Measurements from ENCODE around the gene LAMB2. TPM values are rescaled to one million over a fixed set of nuclear protein-coding genes. Genes with fewer than 3 reads are reported as not detected.

LAMB2 gene
- total and polyA plus RNA-seq, 2 of the 8 experiments (the other 6 are each of a cell fraction or from before 2014, with no cell fraction given) = 112 to 153 TPM

GRCh38 chr3:49122886-49123545 lies 9.8 kb downstream of the LAMB2 start:
- FAIRE-seq = no peak
- Histone ChIP-seq H3K27me3 (replicated peaks in 1 of 4; ENCODE audit: control insufficient read depth in 3 of 4, extremely low read depth in 1 of 4, insufficient read depth in 3 of 4, low read length in 3 of 4) (no peaks in the 10 kb centered on the region), H3K23ac (ENCODE audit: insufficient read length) (no peak overlapping the region), H3K27ac (ENCODE audit: low read depth, low read length) (no peak overlapping the region), H2BK15ac (ENCODE audit: low read length) (no peak overlapping the region), H2BK12ac (ENCODE audit: low read depth, low read length) (no peak overlapping the region), H3K4me3 (ENCODE audit: extremely low read depth in 1 of 4, insufficient read depth in 2 of 4, low read depth in 3 of 4, low read length in 4 of 4) (no peak overlapping the region), H3K14ac (ENCODE audit: insufficient read length) (no peak overlapping the region), H3K9ac (replicated peaks in 1 of 4; ENCODE audit: extremely low read depth in 1 of 4, low read depth in 3 of 4, low read length in 3 of 4) (no peak overlapping the region), H3K4me1 (replicated peaks in 1 of 4; ENCODE audit: control insufficient read depth in 3 of 4, insufficient read depth in 4 of 4, low read length in 3 of 4) (peaks cover 0 to 11% (median 6%) of the 10 kb centered on the region in 4 experiments; a peak in 5 of 7 replicates), H3K9me3 (ENCODE audit: insufficient read depth in 2 of 2, low read depth in 1 of 2, low read length in 1 of 2) (no peaks in the 10 kb centered on the region), H4K91ac (replicated peaks; ENCODE audit: insufficient read length, low read length) (no peak overlapping the region), H4K5ac (ENCODE audit: insufficient read length, low read depth, low read length) (no peak overlapping the region), H2AK5ac (ENCODE audit: low read depth, low read length) (no peak overlapping the region), H2BK120ac (replicated peaks; ENCODE audit: low read depth, low read length) (no peak overlapping the region), H3K4ac (replicated peaks; ENCODE audit: insufficient read length, low read depth, low read length) (no peak overlapping the region), H3K4me2 (ENCODE audit: insufficient read depth in 1 of 2, low read depth in 2 of 2, low read length in 2 of 2) (no peak overlapping the region), H3K18ac (ENCODE audit: extremely low read depth, low read length) (no peak overlapping the region), H2AFZ (ENCODE audit: low read length) (no peak overlapping the region), H3K36me3 (ENCODE audit: control insufficient read depth in 2 of 4, insufficient read depth in 4 of 4, low read length in 3 of 4) (peaks cover 7 to 26% (median 16%) of the 10 kb centered on the region in 4 experiments), H3K56ac (replicated peaks; ENCODE audit: insufficient read length, low read depth, low read length) (no peak overlapping the region), H3K79me1 (ENCODE audit: low read depth, low read length) (peaks cover 9% of the 10 kb centered on the region), H2BK20ac (ENCODE audit: low read length) (no peak overlapping the region), H4K8ac (ENCODE audit: extremely low read depth, insufficient read depth, low read length) (no peak overlapping the region), H2BK5ac (ENCODE audit: low read depth, low read length) (no peak overlapping the region), H3K23me2 (ENCODE audit: low read depth, low read length) (peaks cover 5% of the 10 kb centered on the region), H3K79me2 (ENCODE audit: control insufficient read depth in 1 of 2, insufficient read depth in 2 of 2, low read length in 2 of 2) (peaks cover 0 to 10% of the 10 kb centered on the region in 2 experiments; a peak in 2 of 4 replicates), H4K20me1 (replicated peaks in 1 of 2; ENCODE audit: control insufficient read depth in 1 of 2, insufficient read depth in 2 of 2, low read length in 2 of 2) (no peaks in the 10 kb centered on the region)
- 95% methylated on average over 17 of the region's 17 CpGs; no CpG with 5 or more reads in 1 of the 2 experiments for WGBS, 2 experiments (ENCODE audit: extremely low coverage in 1 of 2, insufficient coverage in 1 of 2, insufficient read length in 1 of 2, insufficient replicate concordance in 2 of 2, low coverage in 1 of 2, low lambda C conversion rate in 2 of 2, missing lambda C conversion rate in 1 of 2)
- POLR2A ChIA-PET (ENCODE audit: partially characterized antibody) = interaction anchor here (1.2 to 25.5 kb wide), 4 partner anchors 9 to 101 kb away, joined by 3 to 508 read pairs (median 11); partner anchors contain the start of genes LAMB2, NDUFAF3, QARS1 and QRICH1
- no peak for DNase-seq (ENCODE audit: low read depth in 1 of 2, low spot score in 2 of 2)
- CTCF ChIA-PET (ENCODE audit: partially characterized antibody) = interaction anchor here (0.8 to 4.4 kb wide), 3 partner anchors 10 to 71 kb away, joined by 3 to 20 read pairs (median 3); partner anchors contain the start of genes KLHDC8B and LAMB2
- TF ChIP-seq POLR2AphosphoS5 (IDR thresholded peaks at IDR 0.05; ENCODE audit: low read depth, low read length) = no peak
- no peak for TF ChIP-seq KDM4A (IDR thresholded peaks at IDR 0.05; ENCODE audit: low read depth, low read length, severe bottlenecking)
- no peak for TF ChIP-seq RXRA (IDR thresholded peaks at IDR 0.05; ENCODE audit: insufficient read depth, low read depth, low read length)
- TF ChIP-seq HDAC2 (IDR thresholded peaks at IDR 0.05; ENCODE audit: borderline replicate concordance in 1 of 2, low read depth in 2 of 2, low read length in 2 of 2) = no peak
- TF ChIP-seq CREB1 (IDR thresholded peaks at IDR 0.05) = no peak
- no peak for TF ChIP-seq RBBP5 (IDR thresholded peaks at IDR 0.05; ENCODE audit: borderline replicate concordance, low read depth, low read length)
- TF ChIP-seq MAX (IDR thresholded peaks at IDR 0.05) = no peak
- no peak for TF ChIP-seq SP1 (IDR thresholded peaks at IDR 0.05; ENCODE audit: low read depth, low read length)
- TF ChIP-seq JUN (IDR thresholded peaks at IDR 0.05; ENCODE audit: low read depth, low read length) = no peak
- TF ChIP-seq BCL11A (IDR thresholded peaks at IDR 0.05; ENCODE audit: low read depth in 2 of 2, low read length in 2 of 2) = no peak
- no peak for TF ChIP-seq GTF2F1 (IDR thresholded peaks at IDR 0.05; ENCODE audit: borderline replicate concordance, low read depth, low read length)
- TF ChIP-seq TBP (IDR thresholded peaks at IDR 0.05; ENCODE audit: low read depth, low read length) = no peak
- no peak for TF ChIP-seq SRF (IDR thresholded peaks at IDR 0.05; ENCODE audit: low read depth, low read length)
